Measurements from ENCODE around the gene KCNJ10.

DNA sequence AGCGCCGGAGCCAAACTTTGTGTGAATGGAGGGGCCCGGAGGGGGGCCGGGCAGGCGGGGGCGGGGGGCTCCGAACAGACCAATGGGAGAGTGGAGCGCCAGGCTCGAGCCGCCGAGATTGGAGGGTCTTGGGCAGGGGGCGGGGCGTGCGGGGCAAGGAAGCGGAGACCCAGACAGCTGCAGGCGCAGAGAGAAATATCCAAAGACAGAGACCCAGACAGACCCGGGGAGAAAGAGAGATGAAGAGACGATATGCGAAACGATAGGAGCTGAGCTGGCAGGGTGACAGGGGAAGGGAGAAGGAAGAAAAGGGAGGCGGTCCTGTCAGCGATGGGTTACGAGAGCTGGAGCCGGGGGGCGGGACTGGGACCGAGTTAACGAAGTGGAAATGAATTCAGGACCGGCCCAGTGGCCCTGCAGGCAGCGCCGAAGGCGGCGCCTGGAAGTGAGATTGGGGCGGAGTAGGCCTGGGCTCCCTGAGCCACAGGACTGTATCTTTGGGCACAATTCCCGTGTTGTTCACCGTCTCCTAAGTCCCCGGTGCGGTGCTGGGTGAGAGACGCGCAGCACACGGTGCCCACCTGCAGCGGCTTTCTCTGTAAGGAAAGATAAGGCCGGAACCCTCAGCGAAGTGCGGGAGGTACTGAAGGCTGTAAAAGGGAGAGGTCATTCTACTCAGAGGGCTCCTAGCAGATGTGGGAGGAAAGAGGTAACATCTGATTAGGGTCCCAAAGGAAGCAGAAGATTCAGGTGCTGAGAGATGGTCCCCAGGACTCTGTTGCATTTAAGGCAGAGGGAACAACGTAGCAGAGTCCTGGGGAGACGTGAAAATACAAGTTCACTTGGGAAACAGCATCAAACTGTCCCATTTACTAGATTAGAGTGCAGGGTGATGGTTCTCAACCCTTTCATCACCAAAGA, 543 bp upstream of the KCNJ10 start:
- TF ChIP-seq, protein P1, sequence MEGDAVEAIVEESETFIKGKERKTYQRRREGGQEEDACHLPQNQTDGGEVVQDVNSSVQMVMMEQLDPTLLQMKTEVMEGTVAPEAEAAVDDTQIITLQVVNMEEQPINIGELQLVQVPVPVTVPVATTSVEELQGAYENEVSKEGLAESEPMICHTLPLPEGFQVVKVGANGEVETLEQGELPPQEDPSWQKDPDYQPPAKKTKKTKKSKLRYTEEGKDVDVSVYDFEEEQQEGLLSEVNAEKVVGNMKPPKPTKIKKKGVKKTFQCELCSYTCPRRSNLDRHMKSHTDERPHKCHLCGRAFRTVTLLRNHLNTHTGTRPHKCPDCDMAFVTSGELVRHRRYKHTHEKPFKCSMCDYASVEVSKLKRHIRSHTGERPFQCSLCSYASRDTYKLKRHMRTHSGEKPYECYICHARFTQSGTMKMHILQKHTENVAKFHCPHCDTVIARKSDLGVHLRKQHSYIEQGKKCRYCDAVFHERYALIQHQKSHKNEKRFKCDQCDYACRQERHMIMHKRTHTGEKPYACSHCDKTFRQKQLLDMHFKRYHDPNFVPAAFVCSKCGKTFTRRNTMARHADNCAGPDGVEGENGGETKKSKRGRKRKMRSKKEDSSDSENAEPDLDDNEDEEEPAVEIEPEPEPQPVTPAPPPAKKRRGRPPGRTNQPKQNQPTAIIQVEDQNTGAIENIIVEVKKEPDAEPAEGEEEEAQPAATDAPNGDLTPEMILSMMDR (conservative IDR thresholded peaks at IDR 0.05 in 1 of 2, IDR thresholded peaks at IDR 0.05 in 1 of 2; ENCODE audit: extremely low read depth in 1 of 2, insufficient read depth in 1 of 2, low read depth in 1 of 2, low read length in 2 of 2) = no peak
- TF ChIP-seq EZH2 (IDR thresholded peaks at IDR 0.05; ENCODE audit: borderline replicate concordance, low read length) = peak; percentile 30
